NCI-H2029 treated with DMSO at 0.1 percent for 48 hours (cell line): Measurements from ENCODE around the gene PACSIN1.
"Not testable (repeated sequence)": the region's sequence is repeated elsewhere in the genome, so short reads cannot be mapped to it uniquely, and the experiment has no call there.

Experiments
- DNase-seq: peaks from one replicate; lab custom pipeline; 2025; lab: John Stamatoyannopoulos, UW

PACSIN1 gene

DNA sequence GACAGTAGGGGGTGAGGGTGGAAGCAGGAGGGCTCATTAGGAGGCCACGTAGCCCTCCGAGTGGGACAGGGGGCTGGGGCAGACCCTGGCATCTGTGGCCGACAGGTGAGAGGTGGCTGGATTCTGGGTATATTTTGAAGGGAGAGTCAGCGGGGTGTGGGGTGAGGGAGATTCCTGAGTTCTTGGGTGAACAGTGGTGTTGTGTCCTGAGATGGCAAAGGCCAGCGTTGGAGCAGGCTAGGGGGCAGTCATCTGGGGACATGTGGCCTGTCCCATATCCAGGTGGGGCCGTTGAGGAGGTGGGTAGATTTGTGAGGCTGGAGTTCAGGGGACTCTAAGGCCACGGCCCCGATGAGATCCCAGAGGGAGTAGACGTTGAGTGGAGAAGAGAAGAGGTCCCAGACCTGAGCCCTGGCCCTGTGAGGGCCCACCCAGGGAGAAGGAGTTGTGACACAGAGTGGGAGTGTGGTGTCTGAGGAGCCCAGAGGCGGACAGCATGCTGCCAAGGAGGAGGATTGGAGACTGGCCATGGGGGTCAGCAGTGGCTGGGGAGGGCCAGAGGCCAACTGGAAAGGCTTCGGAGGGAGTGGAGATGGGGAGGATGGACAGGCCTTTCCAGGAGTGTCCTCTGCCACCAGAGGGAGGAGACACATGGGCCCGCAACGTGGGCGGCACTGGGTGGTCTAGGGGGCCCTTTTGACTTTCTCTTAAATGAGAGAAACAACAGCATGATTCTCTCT, 19.6 kb downstream of the PACSIN1 start:
- DNase-seq = no peak

DNA sequence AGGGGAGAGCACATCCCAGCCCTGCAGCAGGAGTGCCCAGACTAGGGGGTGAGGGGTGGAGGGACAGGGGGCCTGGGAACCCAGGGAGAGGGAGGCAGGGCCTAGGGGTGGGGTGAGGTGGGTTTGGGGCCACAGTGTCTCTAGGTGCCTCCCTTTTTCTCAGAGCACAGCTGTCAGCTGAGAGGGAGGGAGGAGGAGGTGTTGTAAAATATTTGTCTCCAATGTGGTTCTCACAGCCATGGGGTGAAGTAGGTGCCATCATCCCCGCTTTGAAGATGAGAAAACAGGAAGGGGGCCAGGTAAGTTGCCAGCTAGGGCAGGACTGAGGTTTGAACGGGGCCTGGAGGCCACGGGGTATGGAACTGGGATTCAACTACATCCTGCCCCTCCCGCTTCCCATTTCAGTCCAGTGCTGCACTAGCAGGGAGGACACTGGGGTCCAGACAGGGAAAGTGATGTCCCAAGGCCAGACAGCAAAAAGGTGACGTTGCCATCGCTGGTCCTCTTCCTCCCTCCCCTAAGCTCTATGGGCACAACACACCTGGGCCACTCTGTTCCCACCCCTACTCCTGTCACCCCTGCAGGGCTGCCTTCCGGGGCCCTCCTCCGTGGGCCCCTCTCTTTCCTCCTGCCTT, 20.3 kb downstream of the PACSIN1 start:
- DNase-seq = no peak

DNA sequence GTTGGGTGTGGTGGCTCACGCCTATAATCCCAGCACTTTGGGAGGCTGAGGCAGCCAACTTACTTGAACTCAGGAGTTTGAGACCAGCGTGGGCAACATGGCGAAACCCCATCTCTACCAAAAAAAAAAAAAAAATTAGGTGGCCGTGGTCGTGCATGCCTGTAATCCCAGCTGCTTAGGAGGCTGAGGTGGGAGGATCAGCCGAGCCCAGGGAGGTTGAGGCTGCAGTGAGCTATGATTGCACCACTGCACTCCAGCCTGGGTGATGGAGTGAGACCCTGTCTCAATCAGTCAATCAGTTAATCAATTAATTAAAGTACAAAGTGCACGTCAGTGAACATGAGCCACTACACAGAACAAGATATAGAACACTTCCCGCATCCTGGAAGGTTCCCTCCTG, 21.0 kb downstream of the PACSIN1 start:
- not testable (repeated sequence) for DNase-seq

DNA sequence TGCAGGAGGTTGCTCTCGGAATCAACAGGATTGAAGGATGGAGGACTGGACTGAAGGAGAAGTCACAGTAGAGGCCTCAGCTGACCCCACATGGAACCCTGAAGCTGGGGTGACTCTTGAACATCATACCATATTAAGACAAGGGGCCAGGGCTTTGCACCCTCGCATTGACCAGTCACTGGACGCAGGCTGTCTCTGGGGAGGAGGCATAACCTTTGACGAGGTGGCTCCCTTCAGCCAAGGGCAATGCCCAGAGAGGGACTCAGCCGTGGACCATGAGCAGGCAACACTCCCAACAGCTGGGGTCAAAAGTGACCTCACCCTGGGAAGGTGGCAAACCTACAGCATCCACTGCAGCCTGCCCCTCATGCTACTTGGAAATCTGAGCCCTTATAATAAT, 21.7 kb downstream of the PACSIN1 start:
- DNase-seq = no peak

DNA sequence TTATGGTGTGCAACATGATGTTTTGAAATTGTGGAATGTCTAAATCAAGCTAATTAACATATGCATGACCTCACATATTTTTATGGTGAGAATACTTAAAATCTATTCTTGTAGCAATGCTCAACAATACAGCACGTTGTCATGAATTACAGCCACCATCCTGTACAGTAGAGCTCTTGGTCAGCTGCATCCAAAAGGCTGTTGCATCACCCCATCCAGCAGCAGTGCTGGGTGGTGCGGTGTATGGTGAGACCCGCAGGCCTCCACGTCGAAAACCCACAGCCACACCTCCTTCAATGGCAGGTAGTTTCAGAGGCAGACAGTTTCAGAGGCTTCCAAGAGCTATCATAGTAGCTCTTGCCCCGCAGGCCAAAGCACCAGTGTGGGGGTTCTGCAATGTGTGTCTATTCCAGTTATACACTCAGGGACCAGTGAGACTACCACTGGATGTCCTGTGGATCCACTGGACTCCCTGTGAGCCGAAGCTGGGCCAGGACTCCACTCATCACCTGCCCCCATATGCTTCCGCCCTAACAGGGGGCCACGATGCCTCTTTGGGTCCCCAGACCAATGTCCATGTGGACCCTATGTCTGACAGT, 23.4 kb downstream of the PACSIN1 start:
- DNase-seq = no peak

DNA sequence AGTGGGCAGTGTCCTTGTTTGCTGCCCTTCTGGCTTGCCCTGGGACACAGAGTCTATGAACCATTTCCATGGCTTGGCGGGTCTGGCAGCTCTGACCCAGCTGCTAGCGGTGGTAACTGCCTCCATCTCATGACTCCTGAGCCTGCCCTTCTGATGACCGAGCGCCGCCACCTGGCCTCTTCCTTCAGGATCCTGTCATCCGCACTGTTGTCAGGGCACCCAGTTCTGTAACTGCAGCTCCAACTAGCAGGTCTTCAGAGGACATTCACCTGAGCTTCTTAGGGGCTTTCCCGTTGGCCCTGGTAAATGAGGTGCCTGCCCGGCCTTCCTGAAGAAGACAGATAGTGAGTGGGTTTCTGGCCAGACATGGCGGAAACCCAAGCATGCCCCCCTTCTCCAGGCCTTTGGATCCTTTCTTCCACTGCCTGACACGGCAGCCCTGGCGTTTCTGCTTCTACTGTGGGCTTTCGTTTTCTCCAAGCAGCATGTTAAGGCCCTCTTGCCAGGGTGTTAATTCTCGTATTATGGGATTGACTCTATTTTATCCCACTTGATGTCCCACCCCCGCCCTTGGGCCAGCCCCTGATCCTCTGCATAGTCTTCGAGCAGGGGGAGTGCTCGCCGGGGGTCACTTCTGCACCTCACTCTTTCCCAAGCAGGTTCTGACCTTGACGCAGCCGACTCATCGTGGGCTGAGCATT, 24.7 kb downstream of the PACSIN1 start:
- DNase-seq = no peak

DNA sequence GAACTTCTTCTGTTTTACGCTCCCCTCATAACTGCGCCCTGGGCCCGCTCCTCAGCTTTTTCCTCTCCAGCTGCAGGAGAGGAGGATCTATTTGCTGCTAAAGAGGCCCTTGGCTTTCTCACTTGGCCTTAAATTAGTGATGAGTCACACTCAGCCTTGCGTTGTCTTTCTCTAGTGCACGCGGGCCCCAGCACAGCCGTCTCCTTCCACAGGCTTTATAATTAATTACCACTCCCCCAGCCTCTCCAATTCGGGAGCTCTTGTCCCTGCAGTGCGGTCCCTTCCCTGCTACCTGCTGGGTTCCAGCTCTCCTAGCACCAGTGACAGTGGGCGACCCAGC, 25.2 kb downstream of the PACSIN1 start:
- no peak for DNase-seq

DNA sequence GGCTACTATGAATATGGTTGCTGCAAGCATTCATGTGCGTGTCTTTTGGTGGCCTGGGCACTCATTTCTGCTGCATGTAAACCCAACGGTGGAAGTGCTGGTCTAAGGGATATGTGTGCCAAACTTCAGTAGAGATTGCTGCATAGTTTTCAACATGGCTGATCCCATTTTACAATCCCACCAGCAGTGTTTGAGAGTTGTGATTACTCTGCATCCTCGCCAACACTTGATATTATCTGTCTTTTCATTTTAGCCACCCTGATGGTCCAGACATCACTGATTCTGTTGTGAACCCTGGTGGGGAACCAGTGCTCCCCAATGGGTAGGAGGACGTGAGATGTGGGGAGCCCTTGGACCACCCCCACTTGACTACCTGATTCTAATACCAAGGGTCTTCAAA, 27.5 kb downstream of the PACSIN1 start:
- no peak for DNase-seq

DNA sequence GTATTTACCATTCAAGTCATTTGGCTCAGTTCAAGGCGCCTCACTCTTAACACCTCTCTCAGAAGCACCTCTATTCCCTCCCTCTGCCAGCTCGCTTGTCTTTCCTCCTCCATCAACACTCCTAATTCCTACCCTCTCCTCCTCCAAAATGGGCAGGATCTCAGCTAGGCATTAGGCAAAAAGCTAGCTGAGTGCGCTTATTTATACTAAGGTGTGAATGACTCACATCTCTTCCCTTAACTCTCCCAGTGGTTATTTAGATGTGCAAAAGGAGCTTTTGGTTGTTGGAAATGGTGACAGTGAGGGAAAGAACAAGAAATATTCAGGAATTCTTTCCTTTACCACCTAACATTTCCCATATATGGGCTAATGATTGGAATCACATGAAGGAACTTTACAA, 29.1 kb downstream of the PACSIN1 start:
- DNase-seq = no peak

DNA sequence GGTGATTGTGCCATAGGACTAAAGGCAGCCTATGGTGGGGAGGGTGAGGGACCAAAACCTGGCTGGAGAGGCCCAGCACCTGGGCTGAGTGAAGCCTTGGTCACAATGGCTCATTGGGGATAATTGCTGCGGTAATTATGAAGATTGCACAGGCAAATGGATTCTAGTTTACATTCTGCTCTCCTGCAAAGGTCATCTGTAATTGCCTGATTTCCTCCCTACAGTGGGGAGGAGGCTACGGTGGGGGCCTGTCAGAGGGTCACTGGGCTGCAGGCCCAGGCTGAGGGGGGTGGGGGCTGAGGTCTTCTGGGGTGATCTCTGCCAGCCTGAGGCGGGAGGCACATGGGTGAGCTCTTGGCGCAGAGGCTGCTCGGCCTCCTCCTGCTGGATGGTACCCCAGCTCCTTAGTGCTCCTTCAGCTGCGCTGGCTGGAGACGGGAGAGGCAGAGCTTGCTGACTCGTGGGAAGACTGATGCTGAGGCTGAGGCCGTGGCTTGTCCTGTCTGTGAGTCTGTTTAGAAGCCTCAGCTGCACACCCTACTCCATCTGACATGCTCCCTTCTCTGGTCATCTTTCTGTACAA, 30.3 kb downstream of the PACSIN1 start:
- DNase-seq = no peak

DNA sequence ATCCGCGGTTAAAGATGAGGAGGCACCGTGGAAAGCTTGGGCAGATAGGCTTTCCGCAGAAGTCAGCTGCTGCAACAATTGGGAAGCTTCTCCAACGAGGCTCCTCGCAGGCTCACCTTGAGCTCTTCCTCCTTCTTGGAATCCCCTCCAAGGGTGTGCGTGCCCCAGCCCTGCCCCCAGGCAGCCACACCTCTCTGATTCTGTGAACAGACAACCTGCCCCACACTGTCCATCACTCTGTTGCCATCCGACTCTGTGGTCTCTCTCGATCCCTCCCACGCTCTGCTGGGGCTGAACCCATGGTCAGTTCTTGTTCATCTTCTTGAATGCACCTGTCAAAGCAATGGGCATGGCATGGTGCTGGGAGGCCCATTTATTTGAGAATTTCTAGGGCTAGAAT, 31.5 kb downstream of the PACSIN1 start:
- no peak for DNase-seq

DNA sequence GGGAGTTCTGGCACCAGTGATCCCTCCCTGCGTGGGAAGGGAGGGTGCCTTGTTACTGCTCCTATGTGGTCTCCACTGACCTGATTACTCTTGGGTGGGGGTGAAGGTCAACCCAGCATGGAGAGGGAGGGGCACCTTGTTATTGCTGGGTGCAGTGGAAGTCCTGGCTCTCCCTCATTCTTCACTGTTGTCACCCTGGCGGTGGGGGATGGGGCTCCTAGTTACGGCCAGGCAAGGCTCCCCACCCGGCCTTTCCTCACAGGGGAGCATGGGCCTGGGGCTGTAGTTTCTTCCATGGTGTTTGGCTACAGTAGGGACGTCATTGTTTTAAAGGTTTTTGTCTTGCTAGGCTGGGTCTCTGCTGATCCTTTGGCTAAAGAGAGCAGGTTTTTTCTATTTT, 40.8 kb downstream of the PACSIN1 start:
- DNase-seq = no peak

DNA sequence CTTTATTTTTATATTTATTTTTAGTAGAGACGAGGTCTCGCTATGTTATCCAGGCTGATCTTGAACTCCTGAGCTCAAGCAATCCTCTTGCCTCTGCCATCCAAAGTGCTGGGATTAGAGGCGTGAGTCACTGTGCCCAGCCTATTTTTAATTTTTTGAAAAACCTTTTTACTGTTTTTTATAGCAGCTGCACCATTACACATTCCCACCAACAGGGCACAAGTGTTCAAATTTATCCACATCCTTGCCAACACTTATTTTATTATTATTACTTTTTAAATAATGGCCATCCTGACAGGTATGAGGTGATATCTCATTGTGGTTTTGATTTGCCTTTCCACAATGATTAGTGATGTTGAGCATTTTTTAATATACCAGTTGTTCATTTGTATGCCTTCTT, 42.5 kb downstream of the PACSIN1 start:
- DNase-seq = no peak

DNA sequence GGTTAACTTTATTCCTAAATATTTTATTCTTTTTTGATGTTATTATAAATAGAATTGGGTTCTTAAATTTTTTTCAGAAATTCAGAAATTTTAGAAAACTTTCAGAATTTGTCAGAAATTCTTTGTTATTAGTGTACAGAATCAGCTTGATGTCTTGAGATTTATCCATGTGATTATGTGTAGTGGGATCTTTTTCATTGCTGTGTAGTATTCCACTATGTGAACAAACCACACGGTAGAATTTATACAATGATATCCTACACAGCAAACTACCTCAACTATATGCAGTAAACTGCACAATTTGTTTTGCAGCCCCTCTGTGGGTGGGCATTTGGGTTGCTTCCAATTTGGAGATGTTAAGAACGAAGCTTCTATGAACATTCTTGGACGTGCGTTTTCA, 43.9 kb downstream of the PACSIN1 start:
- no peak for DNase-seq

DNA sequence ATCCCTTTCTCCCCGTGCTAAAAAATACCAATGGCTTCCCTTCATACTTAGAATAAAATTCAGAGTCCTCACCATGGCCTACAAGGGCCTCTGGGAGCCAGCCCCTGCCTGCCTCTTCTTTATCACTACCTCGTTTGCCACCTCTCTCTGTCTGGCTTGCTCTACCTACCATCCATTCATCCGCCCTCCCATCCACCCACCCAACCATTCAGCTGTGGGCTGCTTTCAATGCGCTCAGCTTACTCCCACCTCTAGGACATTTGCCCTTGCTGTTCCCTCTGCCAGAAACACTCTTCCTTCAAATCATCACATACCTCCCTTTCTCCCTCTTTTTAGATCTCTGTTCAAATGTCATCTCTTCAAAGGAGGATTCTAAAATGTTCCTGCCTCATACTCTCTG, 44.4 kb downstream of the PACSIN1 start:
- DNase-seq = no peak

DNA sequence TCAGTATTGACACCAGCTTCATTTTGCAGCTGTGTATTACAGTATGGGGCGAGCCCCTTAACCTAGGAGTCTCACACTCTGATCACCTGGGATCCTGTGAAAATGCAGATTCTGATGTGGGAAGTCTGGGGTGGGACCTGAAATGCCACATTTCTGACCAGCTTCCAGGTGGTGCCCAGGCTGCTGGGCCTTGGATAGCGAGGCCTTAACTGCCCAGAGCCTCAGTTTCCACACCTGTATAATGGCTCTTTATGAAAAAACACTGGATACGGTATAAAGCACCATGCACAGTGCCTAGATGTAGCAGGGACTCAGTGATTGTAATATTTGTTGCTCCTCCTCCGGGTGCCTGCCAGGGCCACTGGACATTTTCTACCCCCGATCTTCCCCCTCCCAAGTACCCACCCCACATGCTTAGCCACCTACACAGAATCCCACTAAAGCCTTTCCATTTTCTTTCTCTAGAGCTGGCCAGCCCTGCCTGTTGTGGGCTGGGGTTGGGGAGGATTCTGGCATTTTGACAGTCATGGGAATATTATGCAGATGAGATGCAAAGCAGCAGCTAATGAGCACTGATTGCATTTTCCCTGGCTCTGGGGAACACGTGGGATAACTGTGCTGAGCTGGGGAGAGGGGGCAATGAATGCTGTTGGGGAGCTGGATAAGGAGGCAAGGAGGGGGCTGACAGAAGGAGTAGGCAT, 45.5 kb downstream of the PACSIN1 start:
- DNase-seq = no peak

DNA sequence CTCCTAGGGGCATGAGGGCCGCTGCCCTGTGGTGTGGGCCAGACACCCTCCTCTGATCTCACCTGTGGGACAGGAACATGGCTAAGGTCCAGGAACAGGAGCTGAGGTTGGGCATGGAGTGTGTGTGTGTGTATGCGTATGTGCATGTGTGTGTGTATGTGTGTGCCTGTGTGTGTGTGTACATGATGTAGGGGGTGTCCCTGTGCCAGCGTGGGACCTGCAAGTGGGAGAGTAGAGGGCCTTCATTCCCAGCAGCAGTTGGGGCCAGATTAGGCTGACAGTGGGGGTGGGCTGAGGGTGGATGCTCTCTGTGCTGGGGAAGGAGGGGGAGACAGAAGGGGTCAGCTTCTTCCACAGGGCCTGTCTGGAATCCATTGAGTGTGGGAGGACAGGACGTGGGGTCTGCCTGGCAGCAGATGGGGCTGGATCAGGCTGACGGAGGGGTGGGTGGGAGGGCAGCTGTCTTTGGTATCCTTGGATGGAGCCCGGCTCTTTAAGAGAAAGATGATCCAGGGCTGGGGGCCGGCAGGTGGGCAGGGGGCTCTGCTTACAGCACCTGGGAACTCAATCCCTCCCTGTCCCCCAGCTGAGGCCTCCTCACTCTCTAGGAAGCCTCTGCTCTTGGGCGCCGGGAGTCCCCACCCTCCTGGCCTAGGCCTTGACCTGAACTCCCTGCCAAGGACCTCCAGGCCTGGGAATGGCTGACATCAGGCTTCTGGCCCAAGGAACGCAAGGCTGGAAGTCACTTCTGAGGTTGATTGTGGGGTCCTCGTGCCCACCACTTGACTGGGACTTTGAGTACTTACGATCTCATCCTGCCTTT, 46.2 kb downstream of the PACSIN1 start:
- DNase-seq = no peak

DNA sequence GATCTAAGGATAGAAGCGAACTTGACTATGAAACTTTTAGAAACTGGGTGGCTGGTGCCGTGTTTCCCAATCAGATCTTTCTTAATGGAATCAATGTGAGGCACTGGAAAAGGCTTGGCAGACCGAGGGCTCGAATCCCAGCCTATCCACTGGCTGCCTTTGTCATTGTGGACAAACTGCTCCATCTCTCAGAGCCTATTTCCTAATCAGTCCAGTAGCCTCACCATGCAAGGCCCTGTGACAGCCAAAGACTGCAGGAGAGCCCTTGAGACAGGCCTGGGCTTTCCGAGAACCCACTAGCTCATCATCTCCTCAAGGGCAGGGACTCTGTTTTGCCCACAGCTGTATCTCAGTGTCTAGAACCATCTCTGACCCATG, 46.9 kb downstream of the PACSIN1 start:
- no peak for DNase-seq

DNA sequence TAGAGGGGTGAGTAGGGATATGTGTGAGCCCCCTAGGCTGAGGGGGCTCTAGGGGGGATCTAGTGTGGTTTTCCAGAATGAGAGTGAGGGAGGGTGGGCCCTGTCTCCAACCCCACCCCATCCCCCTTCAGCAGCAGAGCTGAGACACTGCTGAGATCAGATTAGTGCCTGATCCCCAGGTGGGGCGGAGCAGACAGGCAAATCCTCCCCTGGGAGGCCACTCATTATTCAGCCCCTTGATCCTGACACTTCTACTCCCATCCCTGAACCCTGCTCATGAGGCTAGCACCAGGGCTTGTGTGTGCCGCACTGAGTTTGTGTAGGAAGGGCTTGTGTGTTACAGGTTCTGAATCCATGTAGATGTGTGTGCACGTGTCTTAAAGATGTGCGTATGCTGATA, 47.8 kb downstream of the PACSIN1 start:
- no peak for DNase-seq

DNA sequence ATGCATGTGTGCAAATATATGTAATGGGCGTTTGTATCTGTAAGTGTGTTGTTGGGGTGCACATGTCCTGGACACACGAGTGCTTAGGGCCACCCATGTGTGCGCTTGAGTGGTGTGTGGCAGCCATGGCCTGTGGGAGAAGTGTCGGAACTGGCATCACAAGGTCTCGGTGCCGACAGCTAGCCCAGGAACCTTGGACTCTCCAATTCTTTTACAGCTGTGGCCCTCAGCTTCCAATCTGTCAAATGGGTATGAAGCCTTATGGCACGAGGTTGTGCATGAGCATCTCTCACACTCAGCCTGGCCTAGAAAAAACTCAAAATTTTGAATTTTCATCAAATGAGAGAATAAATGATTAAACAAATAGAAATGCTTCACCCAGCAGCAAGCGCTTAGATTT, 48.2 kb downstream of the PACSIN1 start:
- no peak for DNase-seq
